ENCODE measurements around the gene MYOT. TPM values are rescaled to one million over a fixed set of nuclear protein-coding genes. Genes with fewer than 3 reads are reported as not detected.
A peak's percentile ranks its signal among the peaks of the same experiment; 100 is the strongest.

Gene MYOT
- total and polyA plus RNA-seq, 2 donors (not counting 1 experiment from before 2014, with no cell fraction given) = not detected

- intact Hi-C loops (cut with micrococcal nuclease) = loop anchor here (1.0 to 10.0 kb wide), 2 partner anchors 43 to 157 kb away; no protein-coding TSS in a partner anchor
- Histone ChIP-seq H2AFZ (ENCODE audit: insufficient read depth, low read depth, low read length, poor library complexity, severe bottlenecking) (no peak overlapping the region), H3K4me2 (replicated peaks; ENCODE audit: low read depth, low read length, poor library complexity, severe bottlenecking) (no peak overlapping the region), H3K27ac (ENCODE audit: low read length in 2 of 2) (no peak overlapping the region), H3K4me3 (ENCODE audit: control extremely low read depth in 1 of 5, extremely low read depth in 1 of 5, insufficient read depth in 1 of 5, low read depth in 2 of 5, low read length in 4 of 5) (no peak overlapping the region), H3K27me3 (replicated peaks in 1 of 4; ENCODE audit: control extremely low read depth in 1 of 4, control insufficient read depth in 3 of 4, insufficient read depth in 4 of 4, low read length in 3 of 4) (no peaks in the 10 kb centered on the region), H4K20me1 (ENCODE audit: control insufficient read depth, insufficient read depth, low read length, poor library complexity, severe bottlenecking) (no peaks in the 10 kb centered on the region), H3K9me3 (ENCODE audit: control extremely low read depth in 1 of 3, control insufficient read depth in 2 of 3, insufficient read depth in 1 of 3, low read length in 2 of 3) (peaks cover 1 to 3% (median 3%) of the 10 kb centered on the region in 3 donors), H3K36me3 (replicated peaks in 1 of 2; ENCODE audit: control extremely low read depth in 1 of 2, control insufficient read depth in 1 of 2, extremely low read depth in 1 of 2, insufficient read depth in 2 of 2, low read length in 1 of 2) (no peaks in the 10 kb centered on the region), H3K9ac (ENCODE audit: low read length) (no peak overlapping the region), H3K79me2 (ENCODE audit: control insufficient read depth, insufficient read depth, low read length) (no peaks in the 10 kb centered on the region), H3K4me1 (ENCODE audit: control insufficient read depth in 2 of 2, insufficient read depth in 2 of 2, low read length in 2 of 2) (no peaks in the 10 kb centered on the region)
- CTCF ChIA-PET = interaction anchor here (1.1 to 1.7 kb wide), 2 partner anchors 43 to 162 kb away, joined by 3 to 11 read pairs; no protein-coding TSS in a partner anchor
- ATAC-seq (ENCODE audit: low read depth) (no peak), DNase-seq (peak; percentile 22)
- POLR2A ChIA-PET = no interaction called here
- no peak overlapping the region for H3K4me3 Mint-ChIP-seq
- H3K27me3 Mint-ChIP-seq = no peaks in the 10 kb centered on the region
- H3K9me3 Mint-ChIP-seq (ENCODE audit: insufficient read depth) = peaks cover 5% of the 10 kb centered on the region
- 52% methylated on average over 2 of the region's 6 CpGs for WGBS (ENCODE audit: insufficient coverage)
- peak; percentile 13 for TF ChIP-seq CTCF (IDR thresholded peaks at IDR 0.05)
- no peak for TF ChIP-seq EZH2 (IDR thresholded peaks at IDR 0.05; ENCODE audit: borderline replicate concordance, insufficient read depth, low read depth, low read length, poor library complexity, severe bottlenecking)
- H3K27ac Mint-ChIP-seq = no peak overlapping the region
- H3K4me1 Mint-ChIP-seq = no peaks in the 10 kb centered on the region
Measured at GRCh38 chr5:137822158-137822764, 45.4 kb upstream of the MYOT start.

GRCh38 chr5:137822984-137823383, 44.7 kb upstream of the MYOT start:
- Mint-ChIP-seq H3K27ac (no peak overlapping the region), H3K27me3 (no peaks in the 10 kb centered on the region), H3K4me3 (no peak overlapping the region), H3K9me3 (ENCODE audit: insufficient read depth) (peaks cover 5% of the 10 kb centered on the region), H3K4me1 (no peaks in the 10 kb centered on the region)
- no peak for DNase-seq
- Histone ChIP-seq H3K79me2 (ENCODE audit: control insufficient read depth, insufficient read depth, low read length) (no peaks in the 10 kb centered on the region), H3K4me3 (ENCODE audit: control extremely low read depth in 1 of 5, extremely low read depth in 1 of 5, insufficient read depth in 1 of 5, low read depth in 2 of 5, low read length in 4 of 5) (no peak overlapping the region), H4K20me1 (ENCODE audit: control insufficient read depth, insufficient read depth, low read length, poor library complexity, severe bottlenecking) (no peaks in the 10 kb centered on the region), H3K4me2 (replicated peaks; ENCODE audit: low read depth, low read length, poor library complexity, severe bottlenecking) (no peak overlapping the region), H3K27ac (ENCODE audit: low read length in 2 of 2) (no peak overlapping the region), H3K27me3 (replicated peaks in 1 of 4; ENCODE audit: control extremely low read depth in 1 of 4, control insufficient read depth in 3 of 4, insufficient read depth in 4 of 4, low read length in 3 of 4) (no peaks in the 10 kb centered on the region), H2AFZ (ENCODE audit: insufficient read depth, low read depth, low read length, poor library complexity, severe bottlenecking) (no peak overlapping the region), H3K36me3 (replicated peaks in 1 of 2; ENCODE audit: control extremely low read depth in 1 of 2, control insufficient read depth in 1 of 2, extremely low read depth in 1 of 2, insufficient read depth in 2 of 2, low read length in 1 of 2) (no peaks in the 10 kb centered on the region), H3K4me1 (ENCODE audit: control insufficient read depth in 2 of 2, insufficient read depth in 2 of 2, low read length in 2 of 2) (no peaks in the 10 kb centered on the region), H3K9ac (ENCODE audit: low read length) (no peak overlapping the region), H3K9me3 (ENCODE audit: control extremely low read depth in 1 of 3, control insufficient read depth in 2 of 3, insufficient read depth in 1 of 3, low read length in 2 of 3) (peaks cover 1 to 3% (median 3%) of the 10 kb centered on the region in 3 donors)
- intact Hi-C loops (cut with micrococcal nuclease) = loop anchor here (1.0 to 10.0 kb wide), 2 partner anchors 44 to 158 kb away; no protein-coding TSS in a partner anchor
- POLR2A ChIA-PET = no interaction called here
- CTCF ChIA-PET = interaction anchor here (0.7 to 1.7 kb wide), 3 partner anchors 43 to 163 kb away, joined by 3 to 11 read pairs (median 3); no protein-coding TSS in a partner anchor
- WGBS (ENCODE audit: insufficient coverage) = 100% methylated on average over 1 of the region's 1 CpG
- no peak for TF ChIP-seq EZH2 (IDR thresholded peaks at IDR 0.05; ENCODE audit: borderline replicate concordance, insufficient read depth, low read depth, low read length, poor library complexity, severe bottlenecking)
- no peak for TF ChIP-seq CTCF (IDR thresholded peaks at IDR 0.05)
- no peak for ATAC-seq (ENCODE audit: low read depth)

Data from B cell (primary cell).